Gastroesophageal sphincter (tissue), 4 donors: ENCODE data around the gene OR2H1. TPM values are rescaled to one million over a fixed set of nuclear protein-coding genes. Genes with fewer than 3 reads are reported as not detected.
"Not testable (repeated sequence)": the region's sequence is repeated elsewhere in the genome, so short reads cannot be mapped to it uniquely, and the experiment has no call there.

ENCODE experiments used
- ATAC-seq: fragments of 150-250 bp; one replicate; pipeline ENCODE4 v1.9.1; 2016; ENCODE audit warnings: mild to moderate bottlenecking, moderate library complexity
- H3K27ac ChIP-seq, 4 donors: fragments of 200-600 bp; sonication (generic) in 3 of 4; 1 replicate in 3 of 4; 2 replicates in 1 of 4; pipeline ENCODE4 v1.5.1; 2016 to 2019
- H3K27me3 ChIP-seq: fragments of 200-600 bp; sonication (generic); one replicate; pipeline ENCODE4 v1.5.1; 2019
- H3K36me3 ChIP-seq, 2 donors: fragments of 200-600 bp; sonication (generic); one replicate each; pipeline ENCODE4 v1.5.1; 2019; ENCODE audit warnings: control low read depth in 1 of 2
- H3K4me1 ChIP-seq, 3 donors: fragments of 200-600 bp; sonication (generic); 1 replicate in 2 of 3; 2 replicates in 1 of 3; pipeline ENCODE4 v1.5.1; 2016 to 2019; ENCODE audit warnings: control low read depth in 2 of 3
- H3K4me3 ChIP-seq, 2 donors: fragments of 200-600 bp; sonication (generic); one replicate each; pipeline ENCODE4 v1.5.1; 2019; ENCODE audit warnings: mild to moderate bottlenecking in 1 of 2, moderate library complexity in 1 of 2
- H3K9me3 ChIP-seq, 3 donors: fragments of 200-600 bp; sonication (generic); one replicate each; pipeline ENCODE4 v1.5.1; 2017 to 2019; ENCODE audit warnings: control low read depth in 2 of 3
- EP300 ChIP-seq: sonication (generic); formaldehyde crosslinking; IDR thresholded peaks from one replicate; pipeline ENCODE4 v1.6.1; 2017; ENCODE audit warnings: antibody characterized with exemption, mild to moderate bottlenecking
- POLR2A ChIP-seq, 2 donors: fragments of 450-650 bp; IDR thresholded peaks; one replicate each; pipeline ENCODE4 v1.6.1; 2017; ENCODE audit warnings: antibody characterized with exemption in 2 of 2, mild to moderate bottlenecking in 2 of 2, moderate library complexity in 1 of 2
- POLR2AphosphoS5 ChIP-seq: sonication (generic); formaldehyde crosslinking; IDR thresholded peaks from one replicate; pipeline ENCODE4 v1.6.1; 2017; ENCODE audit warnings: antibody characterized with exemption
- WGBS, 2 donors: methylation state at CpG; one replicate each; pipeline ENCODE4 v1.1.5; 2018; ENCODE audit warnings: low coverage in 1 of 2; 5-methylcytosine and 5-hydroxymethylcytosine counted together
- total RNA-seq, 4 donors: library from RNA; depleted of rRNA; stranded (reverse); fragments of >200 nt; gene quantifications; one replicate each; pipeline ENCODE4 v1.1.0, GENCODE V29; 2016
- TF ChIP-seq, protein P1 (sequence below), 4 experiments: fragments of 200-600 bp in 2 of 4; fragments of 450-650 bp in 2 of 4; sonication (generic) in 1 of 4; IDR thresholded peaks; one replicate each; pipeline ENCODE4 v1.5.1; 2017 to 2019; ENCODE audit warnings: antibody characterized with exemption in 4 of 4, mild to moderate bottlenecking in 2 of 4, moderate library complexity in 2 of 4

The OR2H1 gene
- total RNA-seq, 4 donors from 2014 or later = not detected

DNA sequence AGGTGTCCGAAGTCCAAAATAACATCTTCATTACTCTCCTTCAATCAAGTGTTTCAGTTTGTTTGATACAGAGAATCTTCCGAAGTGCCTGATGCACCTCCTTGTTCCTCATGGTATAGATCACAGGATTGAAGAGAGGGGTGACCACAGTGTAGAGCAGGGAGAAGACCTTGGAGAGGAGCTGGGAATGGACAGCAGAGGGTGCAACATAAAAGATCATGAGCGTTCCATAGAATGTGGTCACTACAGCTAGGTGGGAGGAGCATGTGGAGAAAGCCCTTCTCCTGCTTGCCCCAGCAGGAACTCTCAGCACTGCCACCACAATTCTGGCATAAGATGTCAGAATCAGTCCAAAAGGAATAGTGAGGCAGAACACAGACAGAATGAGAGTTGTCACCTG is 30.3 kb upstream of the OR2H1 start:
- no peak for ATAC-seq
- no peaks in the 10 kb centered on the region for H3K36me3 ChIP-seq
- peaks cover 4% of the 10 kb centered on the region for H3K27me3 ChIP-seq
- no peak overlapping the region for H3K27ac ChIP-seq
- WGBS, 2 donors = 72 to 92% methylated on average over 3 of the region's 3 CpGs
- no peaks in the 10 kb centered on the region for H3K4me1 ChIP-seq
- TF ChIP-seq POLR2A (IDR thresholded peaks at IDR 0.05) (no peak), EP300 (no peak)
- H3K9me3 ChIP-seq = no peaks in the 10 kb centered on the region
- H3K4me3 ChIP-seq = no peak overlapping the region

DNA sequence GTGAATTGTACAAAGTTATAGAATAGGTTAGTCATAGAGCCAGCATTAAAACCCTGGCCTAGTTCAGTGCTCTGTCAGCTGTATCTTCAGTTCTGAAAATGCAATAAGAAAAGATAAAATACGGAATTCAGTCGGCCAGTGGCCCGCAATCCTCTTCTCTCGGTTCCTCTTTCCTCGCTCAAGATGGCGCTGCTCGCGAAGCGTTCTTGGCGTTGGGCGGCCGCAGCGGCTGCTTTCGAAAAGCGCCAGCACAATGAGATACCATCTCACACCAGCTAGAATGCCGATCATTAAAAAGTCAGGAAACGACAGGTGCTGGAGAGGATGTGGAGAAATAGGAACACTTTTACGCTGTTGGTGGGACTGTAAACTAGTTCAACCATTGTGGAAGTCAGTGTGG is 20.2 kb upstream of the OR2H1 start:
- not testable (repeated sequence) for H3K27ac ChIP-seq, H3K4me1 ChIP-seq, H3K4me3 ChIP-seq, H3K36me3 ChIP-seq, H3K9me3 ChIP-seq, H3K27me3 ChIP-seq, ATAC-seq
- 60 to 75% methylated on average over 2 to 16 of the region's 18 CpGs for whole genome bisulfite sequencing, 2 donors

DNA sequence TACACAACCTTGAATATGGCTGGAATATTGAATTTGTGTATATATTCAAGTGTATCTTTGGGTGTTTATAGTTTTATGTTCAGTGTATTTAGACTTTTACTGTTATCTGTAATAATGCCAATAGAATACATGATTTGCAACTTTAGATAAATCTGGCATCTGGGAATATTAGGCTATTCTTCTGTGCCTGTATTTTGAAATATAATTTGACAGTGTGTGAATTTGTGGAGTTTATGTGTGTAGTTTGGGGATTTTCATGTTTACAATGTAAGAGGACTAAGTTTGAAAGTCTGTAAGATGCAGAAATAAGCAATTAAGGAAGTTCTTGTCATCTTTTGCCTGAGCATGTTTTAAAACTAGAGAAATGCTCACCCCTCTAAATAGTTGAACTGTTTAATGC is 17.9 kb upstream of the OR2H1 start, which contains the start of gene OR10C1:
Gene OR10C1 (plus strand): TSS at position 301 of the 400 bp plus-strand sequence. CDS start 710 bp downstream, outside the sequence.
- Histone ChIP-seq H3K36me3 (no peaks in the 10 kb centered on the region), H3K9me3 (peaks cover 0 to 4% (median 0%) of the 10 kb centered on the region in 3 donors), H3K4me3 (no peak within 1 kb of the TSS), H3K27me3 (no peaks in the 10 kb centered on the region), H3K27ac (no peak within 1 kb of the TSS), H3K4me1 (no peaks in the 10 kb centered on the region)
- TF ChIP-seq, protein P1, sequence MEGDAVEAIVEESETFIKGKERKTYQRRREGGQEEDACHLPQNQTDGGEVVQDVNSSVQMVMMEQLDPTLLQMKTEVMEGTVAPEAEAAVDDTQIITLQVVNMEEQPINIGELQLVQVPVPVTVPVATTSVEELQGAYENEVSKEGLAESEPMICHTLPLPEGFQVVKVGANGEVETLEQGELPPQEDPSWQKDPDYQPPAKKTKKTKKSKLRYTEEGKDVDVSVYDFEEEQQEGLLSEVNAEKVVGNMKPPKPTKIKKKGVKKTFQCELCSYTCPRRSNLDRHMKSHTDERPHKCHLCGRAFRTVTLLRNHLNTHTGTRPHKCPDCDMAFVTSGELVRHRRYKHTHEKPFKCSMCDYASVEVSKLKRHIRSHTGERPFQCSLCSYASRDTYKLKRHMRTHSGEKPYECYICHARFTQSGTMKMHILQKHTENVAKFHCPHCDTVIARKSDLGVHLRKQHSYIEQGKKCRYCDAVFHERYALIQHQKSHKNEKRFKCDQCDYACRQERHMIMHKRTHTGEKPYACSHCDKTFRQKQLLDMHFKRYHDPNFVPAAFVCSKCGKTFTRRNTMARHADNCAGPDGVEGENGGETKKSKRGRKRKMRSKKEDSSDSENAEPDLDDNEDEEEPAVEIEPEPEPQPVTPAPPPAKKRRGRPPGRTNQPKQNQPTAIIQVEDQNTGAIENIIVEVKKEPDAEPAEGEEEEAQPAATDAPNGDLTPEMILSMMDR (IDR thresholded peaks at IDR 0.05) = no peak
- TF ChIP-seq EP300 (no peak), POLR2A (IDR thresholded peaks at IDR 0.05) (no peak), POLR2AphosphoS5 (no peak)
- ATAC-seq = no peak

DNA sequence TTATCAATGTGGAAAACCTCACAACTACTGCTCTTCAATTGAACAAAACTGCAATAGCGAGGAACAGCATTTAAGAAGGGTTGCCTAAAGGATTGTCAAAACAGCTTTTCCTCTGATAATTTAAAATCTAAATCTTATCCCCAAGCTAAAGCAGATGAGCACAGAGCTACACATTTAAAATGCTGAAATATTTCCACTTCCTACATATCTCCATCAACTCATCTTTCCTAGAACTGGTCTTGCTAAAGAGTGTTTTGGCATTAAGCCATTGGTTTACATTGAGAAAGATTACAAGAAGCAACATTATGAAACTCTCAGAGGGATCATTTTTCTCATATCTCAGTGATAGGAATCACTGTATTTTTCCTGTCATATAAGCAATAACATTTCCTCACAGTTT is 14.2 kb upstream of the OR2H1 start:
- H3K27ac ChIP-seq = no peak overlapping the region
- no peaks in the 10 kb centered on the region for H3K27me3 ChIP-seq
- TF ChIP-seq EP300 = no peak
- no peak for TF ChIP-seq POLR2AphosphoS5
- no peak for TF ChIP-seq POLR2A (IDR thresholded peaks at IDR 0.05)
- TF ChIP-seq, protein P1 (IDR thresholded peaks at IDR 0.05) = no peak
- no peaks in the 10 kb centered on the region for H3K4me1 ChIP-seq
- 67 to 78% methylated on average over 1 of the region's 1 CpG for WGBS, 2 donors
- no peaks in the 10 kb centered on the region for H3K36me3 ChIP-seq
- H3K4me3 ChIP-seq = no peak overlapping the region
- no peak for ATAC-seq
- H3K9me3 ChIP-seq = no peaks in the 10 kb centered on the region

DNA sequence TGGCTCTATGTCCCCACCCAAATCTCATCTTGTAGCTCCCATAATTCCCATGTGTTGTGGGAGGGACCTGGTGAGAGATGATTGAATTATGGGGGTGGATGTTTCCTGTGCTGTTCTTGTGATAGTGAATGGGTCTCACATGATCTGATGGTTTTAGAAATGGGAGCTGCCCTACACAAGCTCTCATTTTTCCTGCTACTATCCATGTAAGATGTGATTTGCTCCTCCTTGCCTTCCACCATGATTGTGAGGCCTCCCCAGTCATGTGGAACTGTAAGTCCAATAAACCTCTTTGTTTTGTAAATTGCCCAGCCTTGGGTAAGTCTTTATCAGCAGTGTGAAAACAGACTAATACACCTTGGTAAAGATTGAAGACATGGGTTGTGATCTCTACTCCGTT is 12.9 kb upstream of the OR2H1 start:
- H3K36me3 ChIP-seq, ATAC-seq, H3K9me3 ChIP-seq, H3K27ac ChIP-seq, H3K27me3 ChIP-seq, H3K4me1 ChIP-seq, H3K4me3 ChIP-seq: not testable (repeated sequence)
- WGBS, 2 donors = 67% methylated on average over 1 of the region's 1 CpG; no CpG with 5 or more reads in 1 of the 2 donors

DNA sequence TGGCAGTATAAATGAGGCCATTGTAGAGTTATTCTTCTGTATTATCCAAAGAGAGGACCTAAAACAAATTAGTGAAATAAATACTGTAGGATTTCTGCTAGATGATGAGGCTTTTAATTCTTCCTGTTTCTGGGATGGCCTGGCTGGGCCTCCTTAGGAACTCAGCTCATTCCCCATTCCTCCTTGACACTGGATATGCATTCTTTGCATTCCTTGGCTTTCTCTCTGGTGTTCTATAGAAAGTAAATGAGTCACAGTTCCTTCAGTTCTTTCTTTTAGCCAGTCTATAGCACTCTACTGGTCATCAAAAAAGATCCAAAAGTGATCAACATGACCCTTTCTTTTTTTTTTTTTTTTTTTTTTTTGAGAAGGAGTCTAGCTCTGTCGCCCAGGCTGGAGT is 9.3 kb upstream of the OR2H1 start:
- Histone ChIP-seq H3K27ac (no peak overlapping the region), H3K9me3 (no peaks in the 10 kb centered on the region), H3K27me3 (no peaks in the 10 kb centered on the region), H3K4me3 (no peak overlapping the region), H3K36me3 (no peaks in the 10 kb centered on the region), H3K4me1 (no peaks in the 10 kb centered on the region)
- no CpG with 5 or more reads among the region's 1 CpG for WGBS, 2 donors
- no peak for ATAC-seq
- no peak for TF ChIP-seq EP300
- TF ChIP-seq POLR2A (IDR thresholded peaks at IDR 0.05) = no peak
- TF ChIP-seq, protein P1 (IDR thresholded peaks at IDR 0.05) = no peak
- no peak for TF ChIP-seq POLR2AphosphoS5
